Measurements from ENCODE around the gene MTREX.

MTREX gene

DNA sequence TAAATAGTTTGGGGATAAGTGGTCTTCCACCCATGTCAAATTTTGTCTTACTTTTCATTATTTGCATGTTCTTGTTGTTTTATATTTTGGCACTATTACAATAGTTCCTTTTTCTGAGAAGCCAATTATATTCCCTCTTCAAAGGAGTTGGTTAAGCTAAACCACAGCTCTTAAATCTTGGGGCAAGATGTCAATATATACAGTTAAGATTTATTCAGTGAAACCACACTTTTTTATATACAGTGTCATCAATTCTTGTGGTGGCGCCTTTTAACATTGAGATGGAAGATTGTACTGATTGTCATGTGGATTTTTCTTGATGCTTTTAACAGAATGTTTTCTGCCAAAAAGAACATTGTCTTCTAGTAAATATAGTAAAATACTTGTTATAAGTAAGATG lies 104.1 kb downstream of the MTREX start:
- no peak overlapping the region for H3K27ac ChIP-seq
- TF ChIP-seq ZFX (IDR thresholded peaks at IDR 0.05), result no peak
- TF ChIP-seq, protein P1, sequence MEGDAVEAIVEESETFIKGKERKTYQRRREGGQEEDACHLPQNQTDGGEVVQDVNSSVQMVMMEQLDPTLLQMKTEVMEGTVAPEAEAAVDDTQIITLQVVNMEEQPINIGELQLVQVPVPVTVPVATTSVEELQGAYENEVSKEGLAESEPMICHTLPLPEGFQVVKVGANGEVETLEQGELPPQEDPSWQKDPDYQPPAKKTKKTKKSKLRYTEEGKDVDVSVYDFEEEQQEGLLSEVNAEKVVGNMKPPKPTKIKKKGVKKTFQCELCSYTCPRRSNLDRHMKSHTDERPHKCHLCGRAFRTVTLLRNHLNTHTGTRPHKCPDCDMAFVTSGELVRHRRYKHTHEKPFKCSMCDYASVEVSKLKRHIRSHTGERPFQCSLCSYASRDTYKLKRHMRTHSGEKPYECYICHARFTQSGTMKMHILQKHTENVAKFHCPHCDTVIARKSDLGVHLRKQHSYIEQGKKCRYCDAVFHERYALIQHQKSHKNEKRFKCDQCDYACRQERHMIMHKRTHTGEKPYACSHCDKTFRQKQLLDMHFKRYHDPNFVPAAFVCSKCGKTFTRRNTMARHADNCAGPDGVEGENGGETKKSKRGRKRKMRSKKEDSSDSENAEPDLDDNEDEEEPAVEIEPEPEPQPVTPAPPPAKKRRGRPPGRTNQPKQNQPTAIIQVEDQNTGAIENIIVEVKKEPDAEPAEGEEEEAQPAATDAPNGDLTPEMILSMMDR (conservative IDR thresholded peaks at IDR 0.05), result no peak

DNA sequence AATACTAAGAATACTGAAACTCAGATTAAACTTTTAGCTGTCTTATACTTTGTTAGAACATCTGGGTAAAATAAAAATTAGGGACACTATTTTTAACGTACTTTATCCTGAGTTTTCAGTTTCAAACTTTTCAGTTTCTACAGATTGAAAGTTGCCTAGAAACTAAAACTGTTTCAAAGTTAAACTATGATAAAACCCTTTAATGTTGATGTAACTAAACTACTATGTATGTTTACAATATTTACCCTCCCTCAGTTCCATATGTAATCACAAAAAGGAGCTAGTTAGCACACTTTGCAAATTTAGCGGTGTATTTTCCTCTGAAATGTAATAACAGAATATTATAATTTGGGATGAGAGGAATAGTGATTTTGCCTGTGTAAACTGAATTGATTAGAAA lies 105.9 kb downstream of the MTREX start:
- no peak for TF ChIP-seq ZFX (IDR thresholded peaks at IDR 0.05)
- TF ChIP-seq, protein P1 (conservative IDR thresholded peaks at IDR 0.05), result no peak
- no peak overlapping the region for H3K27ac ChIP-seq

DNA sequence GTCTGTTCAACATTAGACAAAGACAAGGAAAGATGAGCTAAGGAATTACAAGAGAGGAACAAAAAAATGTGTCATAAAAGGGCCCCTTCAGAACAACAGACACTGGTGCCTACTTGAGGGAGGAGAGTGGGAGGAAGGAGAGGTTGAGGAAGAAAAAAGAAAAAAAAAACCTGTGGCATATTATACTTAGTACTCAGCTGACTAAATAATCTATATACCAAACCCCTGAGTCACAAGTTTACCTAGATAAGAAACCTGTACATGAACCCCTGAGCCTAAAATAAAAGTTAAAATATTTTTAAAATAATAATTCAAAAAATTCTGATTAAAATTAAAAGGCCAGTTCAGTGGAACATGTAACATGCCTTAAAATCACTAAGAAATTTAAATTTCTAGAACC lies 107.3 kb downstream of the MTREX start:
- TF ChIP-seq ZFX (IDR thresholded peaks at IDR 0.05), result no peak
- TF ChIP-seq, protein P1 (conservative IDR thresholded peaks at IDR 0.05), result no peak
- H3K27ac ChIP-seq, result no peak overlapping the region

DNA sequence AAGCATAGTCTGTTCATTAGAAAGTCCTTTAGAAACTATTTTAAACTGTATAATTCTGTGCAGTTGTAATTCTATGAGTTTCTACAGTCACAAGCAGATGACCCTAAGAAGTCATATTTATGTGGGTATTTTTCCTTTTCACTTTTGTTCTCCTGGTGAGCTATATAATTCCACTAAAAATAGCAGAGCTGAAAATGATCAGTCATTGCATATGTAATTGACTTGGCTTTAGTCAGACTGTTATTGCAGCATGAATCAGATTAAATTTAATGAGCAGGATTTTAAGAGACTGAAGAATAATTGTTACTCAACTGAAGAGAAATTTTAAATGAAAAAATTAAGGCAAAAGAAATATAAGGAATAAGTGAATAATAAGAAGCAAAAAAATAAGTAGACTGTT lies 108.5 kb downstream of the MTREX start:
- TF ChIP-seq ZFX (IDR thresholded peaks at IDR 0.05), result no peak
- TF ChIP-seq, protein P1 (conservative IDR thresholded peaks at IDR 0.05), result no peak
- H3K27ac ChIP-seq, result no peak overlapping the region

DNA sequence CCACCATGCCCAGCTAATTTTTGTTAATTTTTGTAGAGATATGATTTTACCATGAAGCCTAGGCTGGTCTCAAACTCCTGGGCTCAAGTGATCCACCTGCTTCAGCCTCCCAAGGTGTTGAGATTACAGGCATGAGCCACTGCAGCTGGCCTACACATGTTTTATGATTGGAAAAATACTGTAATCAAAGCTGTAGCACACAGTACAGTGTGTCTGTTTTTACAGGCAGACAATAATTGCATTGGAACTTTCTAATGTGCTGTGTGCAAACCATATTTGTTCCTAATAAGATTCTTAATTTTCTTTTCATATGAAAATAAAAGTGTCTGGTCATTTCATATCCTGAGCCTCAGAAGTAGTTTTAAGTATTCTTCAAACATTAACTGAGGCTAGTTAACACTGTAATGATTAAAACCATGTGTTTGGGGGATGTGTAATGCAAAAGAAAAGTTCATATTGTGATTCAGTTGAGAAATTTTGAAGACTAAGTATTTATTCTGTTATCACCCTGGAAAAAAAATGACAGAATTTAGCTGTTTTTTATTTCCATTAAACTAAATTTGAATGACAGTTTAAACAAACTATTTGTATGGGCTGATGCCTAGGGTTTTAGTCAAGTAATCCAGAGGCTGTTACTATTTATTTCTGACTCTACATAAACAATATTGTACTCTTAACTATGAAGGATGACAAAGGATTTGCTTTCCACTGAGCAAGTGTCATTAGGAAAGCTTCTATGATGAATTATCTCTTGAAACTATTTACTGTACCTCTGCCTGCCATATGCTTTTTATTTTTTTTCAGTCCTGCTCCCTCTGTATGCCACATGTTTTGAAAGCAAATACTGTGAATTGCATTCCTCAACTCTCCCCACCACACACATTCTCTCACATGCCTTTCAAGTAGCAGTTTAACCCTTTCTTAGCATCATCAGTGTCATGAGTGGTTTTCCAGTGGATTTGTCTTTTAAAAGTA lies 111.5 kb downstream of the MTREX start:
- no peak for TF ChIP-seq ZFX (IDR thresholded peaks at IDR 0.05)
- TF ChIP-seq, protein P1 (conservative IDR thresholded peaks at IDR 0.05), result no peak
- no peak overlapping the region for H3K27ac ChIP-seq

DNA sequence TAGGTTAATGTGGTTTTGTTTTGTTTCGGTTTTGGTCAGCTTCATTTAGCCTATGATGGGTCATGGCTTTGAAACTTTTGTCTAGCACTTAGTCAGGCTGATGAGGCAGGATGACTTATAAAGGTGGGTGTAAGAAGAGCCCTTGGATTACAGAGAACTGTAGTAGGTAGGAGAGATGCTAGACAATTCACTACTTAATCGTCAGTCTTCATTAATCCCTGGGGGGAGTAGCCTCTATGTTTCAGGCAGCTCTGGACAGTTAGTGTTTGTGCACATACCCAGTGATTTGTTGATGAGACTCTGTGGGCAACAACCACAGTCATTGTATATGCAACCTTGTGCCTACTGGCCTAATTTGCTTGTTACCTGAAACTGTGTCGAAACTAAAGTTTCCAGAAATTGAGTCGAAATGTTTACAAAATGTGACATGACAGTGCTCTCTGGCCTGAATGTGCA lies 113.3 kb downstream of the MTREX start:
- H3K27ac ChIP-seq, result no peak overlapping the region
- TF ChIP-seq, protein P1 (conservative IDR thresholded peaks at IDR 0.05), result no peak
- TF ChIP-seq ZFX (IDR thresholded peaks at IDR 0.05), result no peak

DNA sequence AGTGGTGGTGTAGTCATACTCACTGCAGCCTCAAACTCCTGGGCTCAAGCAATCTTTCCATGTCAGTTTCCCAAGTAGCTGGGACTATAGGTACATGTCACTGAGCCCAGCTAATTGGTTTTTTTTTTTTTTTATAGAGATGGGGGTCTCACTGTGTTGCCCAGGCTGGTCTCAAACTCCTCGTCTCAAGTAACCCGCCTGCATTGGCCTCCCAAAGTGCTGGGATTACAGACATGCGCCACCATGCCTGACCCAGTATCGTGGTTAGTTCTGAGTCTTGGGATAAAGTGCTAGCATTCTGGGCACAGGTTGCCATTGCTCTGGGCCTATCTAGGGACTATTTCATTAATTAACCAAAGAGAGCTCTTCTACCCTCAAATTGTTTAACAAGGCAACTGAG lies 118.7 kb downstream of the MTREX start:
- H3K27ac ChIP-seq, result peak overlapping the region; percentile 33; the same call in 1 of the 2 replicates
- no peak for TF ChIP-seq ZFX (IDR thresholded peaks at IDR 0.05)
- TF ChIP-seq, protein P1 (conservative IDR thresholded peaks at IDR 0.05), result no peak

Measured in C4-2B (cell line).